Measurements from ENCODE around the gene PFKL.

- TF ChIP-seq CTCF (IDR thresholded peaks at IDR 0.05) = no peak
- no peak for TF ChIP-seq EP300 (IDR thresholded peaks at IDR 0.05; ENCODE audit: low read depth)
- TF ChIP-seq POLR2A (IDR thresholded peaks at IDR 0.05) = no peak
These were observed 75.4 kb downstream of the PFKL start for GRCh38 chr21:44375281-44375651.
